GM19351 (cell line): ENCODE results near the gene MED9.
"Not testable (repeated sequence)": the region's sequence is repeated elsewhere in the genome, so short reads cannot be mapped to it uniquely, and the experiment has no call there.

Experiments used
- ATAC-seq: cut with Tn5 transposase; IDR thresholded peaks from one replicate; pipeline ENCODE4 v1.9.1; 2021; ENCODE audit warnings: mild to moderate bottlenecking, moderate library complexity; ENCODE audit not compliant: unreplicated experiment

MED9 gene, protein sequence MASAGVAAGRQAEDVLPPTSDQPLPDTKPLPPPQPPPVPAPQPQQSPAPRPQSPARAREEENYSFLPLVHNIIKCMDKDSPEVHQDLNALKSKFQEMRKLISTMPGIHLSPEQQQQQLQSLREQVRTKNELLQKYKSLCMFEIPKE

DNA sequence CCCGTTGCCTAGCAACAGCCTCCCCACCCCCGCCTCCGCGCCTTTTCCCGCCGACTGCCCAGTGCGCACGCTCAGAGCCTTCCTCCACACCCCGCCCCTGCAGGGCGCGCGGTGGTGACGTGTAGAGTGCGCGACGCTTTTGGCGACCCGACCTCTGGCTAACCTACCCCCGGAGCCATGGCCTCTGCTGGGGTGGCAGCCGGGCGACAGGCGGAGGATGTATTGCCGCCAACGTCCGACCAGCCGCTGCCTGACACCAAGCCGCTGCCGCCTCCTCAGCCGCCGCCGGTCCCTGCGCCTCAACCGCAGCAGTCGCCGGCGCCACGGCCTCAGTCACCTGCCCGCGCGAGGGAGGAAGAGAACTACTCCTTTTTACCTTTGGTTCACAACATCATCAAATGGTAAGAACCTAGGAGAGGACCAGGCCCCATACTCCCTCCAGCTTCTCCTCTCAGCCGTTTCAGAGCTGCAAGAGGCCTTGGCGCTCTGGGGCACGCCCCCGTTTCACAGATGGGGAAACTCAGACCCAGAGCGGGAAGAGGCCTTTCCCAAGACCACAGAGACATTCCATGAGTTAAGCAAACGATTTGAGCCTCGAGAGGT, at the start of gene MED9:
Gene MED9, plus strand, starts transcription at position 136 of the 603 bp plus-strand sequence. Its CDS starts 42 bp downstream, at position 178.
- peak; percentile 73 for ATAC-seq

DNA sequence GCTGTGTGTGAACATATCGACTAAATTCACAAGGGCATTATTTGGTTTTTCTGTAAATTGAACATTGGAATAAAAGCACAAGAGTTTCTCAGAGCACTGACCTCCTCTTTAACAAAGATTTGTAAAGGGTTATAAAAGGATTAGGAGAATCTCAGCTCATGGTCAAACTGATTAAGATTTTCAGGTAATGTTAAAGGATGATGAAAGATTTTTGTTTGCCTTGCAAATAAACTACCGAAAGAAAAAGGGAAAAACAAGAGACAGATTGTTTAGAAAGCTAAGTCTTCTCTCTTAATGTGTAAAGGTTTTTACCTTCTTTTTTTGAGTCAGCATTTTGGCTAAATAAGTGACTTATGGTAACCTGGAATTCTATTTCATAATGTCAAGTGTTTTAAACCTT, 47.6 kb upstream of the MED9 start:
- no peak for ATAC-seq

DNA sequence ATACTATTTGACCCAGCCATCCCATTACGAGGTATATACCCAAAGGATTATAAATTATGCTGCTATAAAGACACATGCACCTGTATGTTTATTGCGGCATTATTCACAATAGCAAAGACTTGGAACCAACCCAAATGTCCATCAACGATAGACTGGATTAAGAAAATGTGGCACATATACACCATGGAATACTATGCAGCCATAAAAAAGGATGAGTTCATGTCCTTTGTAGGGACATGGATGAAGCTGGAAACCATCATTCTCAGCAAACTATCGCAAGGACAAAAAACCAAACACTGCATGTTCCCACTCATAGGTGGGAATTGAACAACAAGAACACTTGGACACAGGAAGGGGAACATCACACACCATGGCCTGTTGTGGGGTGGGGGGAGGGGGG, 45.9 kb upstream of the MED9 start:
- not testable (repeated sequence) for ATAC-seq

DNA sequence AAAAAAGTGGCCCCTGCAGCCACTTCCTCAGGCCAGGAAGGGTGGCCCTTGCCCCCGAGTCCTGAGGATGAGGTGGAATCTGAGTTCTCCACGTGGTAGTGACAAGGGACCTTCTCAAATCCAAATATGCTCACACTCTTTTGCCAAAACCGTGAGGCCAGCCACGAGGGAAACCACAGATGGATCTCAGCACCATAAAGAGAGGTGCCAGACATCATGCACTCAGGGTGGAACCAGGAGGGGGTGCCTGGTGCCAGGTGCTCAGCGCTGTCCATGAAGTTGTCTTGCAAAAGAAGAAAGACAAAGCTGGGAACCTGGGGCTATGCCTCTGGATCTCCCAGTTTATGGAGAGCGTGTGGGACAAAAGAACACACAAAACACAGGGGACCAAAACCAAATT, 45.2 kb upstream of the MED9 start:
- no peak for ATAC-seq

DNA sequence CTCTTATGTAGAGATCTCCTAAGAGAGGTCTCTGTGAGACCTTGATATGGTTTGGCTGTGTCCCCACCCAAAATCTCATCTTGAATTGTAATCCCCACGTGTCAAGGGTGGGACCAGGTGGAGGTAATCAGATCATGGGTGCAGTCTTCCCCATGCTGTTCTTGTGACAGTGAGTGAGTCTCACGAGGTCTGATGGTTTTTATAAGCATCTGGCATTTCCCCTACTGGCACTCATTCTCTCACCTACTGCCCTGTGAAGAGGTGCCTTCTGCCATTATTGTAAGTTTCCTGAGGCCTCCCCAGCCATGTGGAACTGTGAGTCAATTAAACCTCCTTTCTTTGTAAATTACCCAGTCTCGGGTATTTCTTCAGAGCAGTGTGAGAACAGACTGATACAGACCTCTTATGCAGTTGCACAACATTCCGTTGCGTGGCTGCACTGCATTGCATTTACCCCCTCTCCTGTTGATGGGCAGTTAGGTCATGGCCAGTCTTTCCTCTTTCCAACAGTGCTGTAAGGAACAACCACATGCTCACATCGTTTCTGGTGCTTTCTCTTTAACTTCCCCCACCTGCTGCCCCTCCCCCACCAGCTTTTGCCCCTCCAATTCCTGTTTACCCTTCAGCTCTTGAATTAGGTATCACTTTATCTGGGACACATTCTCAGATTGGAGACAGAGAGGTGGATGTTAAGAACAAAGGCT, 43.6 kb upstream of the MED9 start:
- ATAC-seq, result no peak

DNA sequence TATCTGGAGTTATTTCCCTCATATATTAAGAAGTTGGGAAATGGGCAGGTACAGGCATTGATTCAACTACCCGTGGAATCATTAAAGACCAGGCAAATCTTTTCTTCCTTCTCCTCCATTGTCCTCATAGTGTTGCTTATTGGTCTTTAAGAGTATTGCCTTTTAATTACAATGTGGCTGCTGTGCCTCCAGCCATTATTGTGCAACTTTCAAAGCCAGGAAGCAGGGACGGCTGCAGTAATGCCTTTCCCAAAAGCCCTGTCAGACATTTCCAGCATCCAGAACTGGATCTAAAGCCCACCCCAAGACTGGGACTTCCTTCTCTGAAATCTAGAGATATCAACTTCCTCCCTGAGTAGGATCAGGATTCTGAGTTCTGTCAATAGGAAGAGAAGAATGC, 42.3 kb upstream of the MED9 start:
- ATAC-seq, result no peak

DNA sequence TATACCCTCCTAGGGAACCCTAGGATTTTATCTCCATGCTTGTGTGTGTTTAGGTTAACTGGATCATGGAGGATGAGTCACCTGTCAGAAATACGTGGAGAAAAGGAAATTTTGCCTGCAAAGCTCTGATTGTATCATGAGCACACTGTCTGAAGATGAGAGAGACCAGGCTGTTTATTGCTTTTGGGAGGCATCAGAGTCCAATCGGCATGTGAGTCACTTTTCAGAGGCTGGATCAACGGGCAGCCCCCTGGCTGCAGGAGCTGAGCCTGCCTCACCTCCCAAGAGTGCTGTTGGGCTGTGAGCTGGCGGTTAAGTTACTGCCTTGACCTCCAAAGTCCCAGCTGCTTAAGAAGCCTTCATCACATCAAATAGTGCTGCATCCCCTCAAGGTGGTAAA, 41.5 kb upstream of the MED9 start:
- no peak for ATAC-seq

DNA sequence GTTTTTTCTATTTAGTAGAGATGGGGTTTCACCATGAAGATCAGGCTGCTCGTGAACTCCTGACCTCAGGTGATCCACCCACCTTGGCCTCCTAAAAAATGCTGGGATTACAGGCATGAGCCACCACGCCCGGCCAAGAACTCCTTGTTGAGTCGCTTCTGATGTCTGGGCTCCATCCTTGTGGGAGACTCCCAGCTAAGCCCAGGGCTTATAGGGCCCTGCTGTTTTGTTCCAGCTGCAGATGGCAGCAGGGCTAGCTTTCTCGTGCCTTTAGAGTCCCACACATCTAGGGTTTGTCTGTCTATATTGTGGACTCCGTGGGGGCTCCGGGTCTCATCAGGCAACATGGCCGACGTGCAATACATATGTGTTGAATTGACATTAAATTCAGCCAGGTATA, 39.3 kb upstream of the MED9 start:
- no peak for ATAC-seq

DNA sequence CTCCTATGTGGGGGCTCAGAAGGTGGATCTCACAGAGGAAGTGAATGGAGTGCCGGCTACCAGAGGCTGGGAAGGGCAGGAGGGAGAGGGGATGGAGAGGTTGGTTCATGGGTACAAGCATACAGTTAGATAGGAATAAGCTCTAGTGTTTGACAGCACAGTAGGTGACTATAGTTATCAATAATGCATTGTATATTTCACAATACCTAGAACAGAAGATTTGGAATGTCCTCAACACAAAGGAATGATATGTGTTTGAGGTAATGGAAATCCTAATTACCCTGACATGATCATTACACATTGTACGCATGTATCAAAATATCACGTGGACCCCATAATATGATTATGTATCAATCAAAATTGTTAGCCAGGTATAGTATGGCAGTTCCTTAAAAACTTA, 38.9 kb upstream of the MED9 start:
- no peak for ATAC-seq

DNA sequence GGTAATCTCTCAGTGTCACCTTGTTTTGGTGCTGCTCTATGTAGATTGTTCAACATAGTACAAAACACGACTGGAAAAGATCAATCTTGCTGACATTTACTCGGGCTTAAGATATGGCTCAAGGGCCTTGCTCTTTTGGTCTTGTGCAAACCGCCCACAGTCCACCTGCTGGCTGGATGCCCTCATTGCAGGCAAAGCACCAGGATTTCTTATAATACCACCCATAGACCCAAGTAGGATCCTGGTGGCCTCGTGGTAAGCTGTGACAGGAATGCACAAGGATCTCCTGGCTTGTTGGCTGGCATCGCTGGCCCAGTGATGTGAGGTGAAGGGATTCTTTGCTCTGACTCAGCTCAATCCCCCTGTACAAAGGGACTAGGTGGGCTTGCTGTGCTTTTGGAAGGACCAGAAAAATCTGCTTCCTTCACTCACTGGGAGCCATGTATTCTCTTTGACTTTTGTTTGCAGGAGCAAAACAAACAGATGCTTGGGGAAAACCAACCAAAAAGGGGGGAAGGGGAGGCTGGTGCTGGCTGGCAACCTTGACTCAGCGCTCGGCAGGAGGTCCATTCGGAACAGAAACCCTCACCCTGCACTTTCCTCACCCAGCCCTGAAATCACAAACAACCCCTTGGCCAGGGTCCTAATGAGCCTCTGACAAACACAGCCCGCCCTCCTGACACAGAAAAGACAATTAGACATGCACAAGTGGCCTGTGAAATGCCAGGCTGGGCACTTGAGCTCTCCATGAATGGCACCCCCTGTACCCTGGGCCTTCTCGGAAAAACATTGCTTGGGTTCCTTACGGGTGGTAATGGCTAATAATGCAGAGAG, 36.6 kb upstream of the MED9 start:
- no peak for ATAC-seq

DNA sequence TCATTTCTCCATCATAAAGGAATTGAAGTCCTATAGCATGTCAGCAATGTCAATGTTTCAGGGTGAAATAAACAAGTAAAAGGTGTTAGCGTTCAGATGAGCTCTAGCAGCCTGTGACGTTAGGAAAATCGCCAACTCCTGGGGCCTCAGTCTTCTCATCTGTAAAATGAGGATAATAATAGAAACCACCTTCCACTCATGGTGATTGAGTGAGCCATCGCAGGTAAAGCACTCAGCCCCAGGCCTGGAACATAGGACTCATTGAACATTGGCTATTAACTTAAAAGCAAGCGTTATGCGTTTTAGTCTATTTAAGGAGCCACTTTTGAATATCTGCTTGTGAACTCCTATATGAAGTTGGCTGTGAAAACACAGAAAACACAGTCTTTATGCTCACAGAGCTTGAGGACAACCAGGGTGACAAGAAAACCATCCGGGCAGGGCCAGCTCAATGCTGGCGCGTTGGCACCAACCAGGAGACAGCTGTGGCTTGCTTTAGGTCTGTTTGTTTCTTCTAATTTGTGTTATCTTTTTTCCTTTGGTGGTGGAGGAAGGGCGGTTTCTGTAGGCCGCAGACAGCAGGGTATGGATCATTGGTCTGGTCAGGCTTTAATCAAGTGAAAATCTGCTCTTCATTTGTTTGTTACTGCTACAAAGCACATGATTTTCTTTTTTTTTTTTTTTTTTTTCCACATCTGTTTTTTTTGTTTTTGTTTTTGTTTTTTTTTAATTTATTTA, 35.7 kb upstream of the MED9 start:
- ATAC-seq, result no peak

DNA sequence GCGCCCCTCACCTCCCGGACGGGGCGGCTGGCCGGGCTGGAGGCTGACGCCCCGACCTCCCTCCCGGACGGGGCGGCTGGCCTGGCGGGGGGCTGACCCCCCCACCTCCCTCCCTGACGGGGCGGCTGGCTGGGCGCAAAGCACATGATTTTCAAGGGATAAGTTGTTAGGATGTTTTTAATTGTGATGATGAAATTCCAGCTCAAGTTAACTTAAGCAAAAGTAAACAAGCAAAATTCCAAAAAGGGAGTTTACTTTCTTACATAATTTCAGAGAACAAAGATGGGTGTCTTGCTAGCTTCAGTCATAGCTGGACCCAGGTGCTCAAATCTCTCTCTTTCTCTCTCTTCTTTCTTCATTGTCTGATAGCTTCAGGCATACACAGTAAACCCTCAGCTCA, 33.6 kb upstream of the MED9 start:
- no peak for ATAC-seq

DNA sequence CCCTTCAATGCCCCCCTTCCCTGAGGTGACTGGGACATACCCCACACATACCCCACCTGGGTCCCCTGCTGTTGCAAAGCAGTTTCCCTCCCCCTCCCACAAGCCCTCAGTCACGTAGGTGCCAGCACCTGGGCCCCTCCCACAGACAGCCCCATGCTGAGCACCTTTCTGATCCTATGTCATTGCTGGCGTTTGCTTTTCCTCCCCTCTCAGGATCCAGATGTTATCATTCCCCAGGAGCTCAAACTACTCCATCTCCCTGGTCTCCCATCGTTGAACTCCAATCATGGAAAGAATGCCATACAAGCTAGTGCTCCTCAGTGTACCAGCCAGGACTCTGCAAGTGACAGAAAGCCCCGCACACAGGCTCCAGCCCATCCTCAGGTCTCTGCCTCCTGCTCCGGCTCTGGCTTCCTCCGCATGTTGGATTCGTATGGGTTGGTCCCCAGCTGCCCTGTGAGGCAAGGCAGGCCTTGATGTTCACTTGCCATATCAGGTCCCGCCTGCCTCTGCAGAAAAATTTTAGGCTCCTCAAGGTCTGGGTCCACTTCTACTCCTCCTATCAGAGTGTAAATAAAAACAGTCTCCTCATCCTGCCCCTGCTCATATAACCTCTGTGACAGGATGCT, 31.4 kb upstream of the MED9 start:
- ATAC-seq, result no peak

DNA sequence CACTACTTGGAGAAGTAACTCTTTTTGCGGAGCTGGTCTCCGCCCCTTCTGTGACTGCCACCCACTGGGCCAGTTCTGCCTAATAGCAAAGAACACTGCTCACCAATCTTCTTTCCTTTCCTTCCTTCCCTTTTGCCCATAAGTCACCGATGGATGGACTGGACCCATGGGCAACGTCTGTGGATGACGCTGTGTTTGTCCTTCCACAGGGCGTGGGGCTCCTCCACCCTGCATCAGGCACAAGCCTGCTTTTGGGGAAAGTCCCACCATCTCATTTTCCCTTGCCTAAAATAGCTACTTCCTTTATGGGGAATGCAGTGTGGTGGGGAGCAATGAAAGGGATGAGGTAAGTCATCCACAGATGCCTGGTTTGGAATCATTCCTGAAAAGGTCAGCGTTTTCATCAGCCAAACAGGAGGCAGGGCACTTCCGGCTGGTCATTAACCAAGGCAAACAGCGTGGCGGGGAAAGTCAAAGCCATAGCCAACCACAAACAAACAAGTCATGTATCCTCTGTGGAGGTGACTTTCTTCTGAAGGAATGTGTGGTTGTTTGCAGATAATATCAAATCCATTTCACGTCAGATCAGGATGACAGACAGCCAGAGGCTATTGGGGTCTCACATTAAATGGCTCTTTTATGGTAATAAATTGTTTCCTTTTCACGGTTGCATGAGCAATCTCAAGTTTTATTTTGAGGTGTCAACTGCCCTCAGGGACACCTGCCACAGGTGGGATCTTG, 30.7 kb upstream of the MED9 start:
- no peak for ATAC-seq

DNA sequence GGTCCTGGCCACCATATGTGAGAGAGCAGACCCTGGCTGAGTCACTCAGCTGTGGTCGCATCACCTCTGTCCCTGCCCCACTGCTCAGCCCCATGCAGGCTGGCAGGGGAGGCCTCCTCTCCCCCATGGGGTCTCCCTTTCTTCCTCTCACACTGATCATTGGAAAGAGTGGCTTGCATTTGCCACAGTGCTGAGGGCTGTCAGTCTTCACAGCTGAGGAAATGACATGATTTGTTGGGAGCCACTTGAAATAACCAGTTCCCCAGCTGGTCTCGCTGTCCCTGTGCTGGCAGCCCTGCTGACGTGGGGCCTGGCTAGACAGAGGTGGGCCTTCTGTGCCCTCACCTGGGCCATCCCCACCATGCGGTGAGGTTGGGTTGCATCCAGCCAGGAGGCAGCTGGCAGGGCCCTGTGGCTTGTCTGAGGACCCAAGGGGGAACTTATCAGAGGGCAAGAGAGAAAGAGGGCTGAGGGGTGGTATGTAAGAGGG, 30.1 kb upstream of the MED9 start:
- no peak for ATAC-seq

DNA sequence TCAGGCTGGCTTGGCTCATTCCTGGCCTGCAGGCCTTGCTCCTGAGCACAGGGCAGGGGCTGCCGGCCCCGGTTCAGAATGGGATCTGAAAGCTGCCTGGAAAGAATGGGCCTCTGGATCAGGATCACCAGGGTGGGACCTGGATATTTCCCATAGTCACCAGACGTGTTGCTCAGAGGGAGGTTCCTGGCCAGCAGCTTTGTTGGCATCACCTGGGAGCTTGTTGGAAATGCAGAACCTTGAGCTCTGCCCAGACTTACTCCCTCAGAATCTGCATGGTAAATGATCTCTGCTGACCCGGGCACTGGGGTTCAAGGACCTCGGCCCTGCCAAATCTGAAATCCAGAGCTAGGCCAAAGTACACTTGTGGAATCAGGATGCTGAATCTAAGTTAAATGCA, 29.5 kb upstream of the MED9 start:
- no peak for ATAC-seq

DNA sequence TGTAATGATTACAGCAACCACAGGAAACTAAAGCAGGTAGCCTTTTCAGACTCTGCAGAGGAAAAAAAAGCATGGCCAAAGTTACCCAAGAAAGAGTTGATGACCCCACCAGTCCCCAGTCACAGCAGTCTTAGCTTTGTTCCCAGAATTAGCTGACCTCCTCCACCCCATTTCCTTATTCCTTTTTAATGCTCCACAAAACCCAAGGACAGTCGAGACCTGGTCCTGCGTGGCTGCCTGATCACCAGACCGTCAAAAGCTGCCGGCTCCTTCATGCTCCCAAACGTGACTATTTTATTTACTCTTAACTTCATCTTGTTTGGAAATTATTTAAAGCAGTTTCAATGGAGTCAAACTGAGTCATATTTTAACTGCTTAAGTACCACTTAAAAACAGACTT, 28.7 kb upstream of the MED9 start:
- no peak for ATAC-seq

DNA sequence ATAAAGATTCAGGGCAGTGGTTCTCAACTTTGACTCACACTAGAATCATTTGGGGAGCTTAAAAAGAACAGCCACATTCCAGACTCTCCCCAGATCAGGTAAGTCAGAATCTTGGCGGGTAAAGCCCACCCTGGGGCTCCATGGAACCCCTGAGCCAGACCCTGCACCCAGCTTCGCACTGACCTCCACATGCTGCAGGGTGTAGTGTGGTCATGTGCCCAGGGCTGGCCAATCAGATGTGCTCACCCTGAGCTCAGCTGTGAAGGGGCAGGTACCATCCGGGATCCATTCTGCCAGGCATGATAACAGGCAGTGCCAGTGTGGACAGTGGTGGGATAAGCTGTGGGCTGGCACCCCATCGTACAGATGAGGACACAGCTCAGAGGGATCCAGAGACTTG, 28.1 kb upstream of the MED9 start:
- no peak for ATAC-seq

DNA sequence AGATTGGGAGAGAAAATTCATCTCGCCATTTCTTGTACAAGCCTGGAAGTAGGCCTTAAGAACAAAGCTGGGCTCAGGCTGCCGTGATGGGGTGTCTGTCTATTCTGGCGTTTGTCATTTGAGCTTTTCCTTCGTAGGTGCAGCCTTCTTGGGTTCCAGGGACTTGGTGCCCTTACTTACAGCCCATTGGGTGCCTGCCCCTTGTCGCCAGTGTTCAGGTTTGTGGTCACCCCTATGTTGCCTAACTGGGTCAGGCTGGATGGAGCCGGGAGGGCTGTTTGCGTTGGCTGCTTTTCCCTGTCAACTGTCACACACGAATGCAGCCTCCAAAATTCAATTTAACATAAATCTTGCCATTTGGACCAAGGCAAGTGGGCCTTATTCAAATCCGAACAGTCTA, 23.7 kb upstream of the MED9 start:
- ATAC-seq, result no peak

DNA sequence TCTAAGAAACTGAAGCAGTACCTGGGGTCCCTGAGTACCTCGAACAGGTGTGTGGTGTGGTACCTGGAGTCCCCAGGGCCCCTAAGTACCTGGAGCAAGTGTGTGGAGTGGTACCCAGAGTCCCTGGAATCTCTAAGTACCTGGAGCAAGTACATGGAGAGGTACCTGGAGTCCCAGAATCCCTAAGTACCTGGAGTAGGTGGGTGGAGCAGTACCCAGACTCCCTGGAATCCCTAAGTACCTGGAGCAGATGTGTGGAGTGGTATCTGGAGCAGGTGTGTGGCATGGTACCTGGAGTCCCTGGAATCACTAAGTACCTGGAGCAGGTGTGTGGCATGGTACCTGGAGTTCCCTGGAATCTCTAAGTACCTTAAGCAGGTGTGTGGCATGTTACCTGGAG, 22.5 kb upstream of the MED9 start:
- ATAC-seq, result no peak
